Endometrium (tissue), 2 donors: ENCODE measurements around the gene RFX2.

Source experiments
- FAIRE-seq: peaks from 2 replicates; lab custom pipeline; 2012; peaks lifted over from hg19 to GRCh38; lab: Jason Lieb, UNC
- donor health status: control.
- donor health status: control.

RFX2 gene

DNA sequence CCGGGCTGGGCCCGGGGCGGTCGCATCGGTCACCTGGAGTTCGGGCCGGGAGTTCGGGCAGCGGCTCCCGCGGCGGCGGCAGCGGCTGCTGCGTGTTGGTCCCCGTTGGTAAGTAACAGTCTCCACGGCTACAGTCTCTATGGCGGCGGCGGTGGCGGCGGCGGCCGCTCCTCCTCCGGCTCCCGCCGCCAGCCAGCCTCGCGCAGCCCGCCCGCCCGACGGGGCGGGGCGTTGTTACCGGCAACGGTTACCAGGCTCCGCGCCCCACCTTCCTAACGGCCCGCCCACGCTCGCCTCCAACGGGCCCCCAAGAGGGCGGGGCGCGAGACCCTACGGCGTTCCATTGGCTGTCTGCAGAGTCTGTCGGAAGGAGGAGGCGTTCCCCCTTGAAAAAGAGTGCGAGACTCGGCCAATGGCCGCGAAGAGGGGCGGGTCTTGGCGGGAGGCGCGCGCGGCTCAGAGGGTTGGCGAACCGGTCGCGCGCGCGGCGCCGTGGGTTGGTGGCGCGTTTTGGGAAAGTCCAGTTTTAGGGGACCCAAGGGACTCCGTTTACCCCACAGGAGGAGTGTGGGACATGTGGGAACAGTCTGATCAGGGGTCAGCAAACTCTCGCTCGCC, at the start of gene RFX2:
RFX2 (minus strand) TSS at position 141 of the 618 bp plus-strand sequence. CDS start 63,004 bp downstream, outside the sequence.
- FAIRE-seq = peak; percentile 93

DNA sequence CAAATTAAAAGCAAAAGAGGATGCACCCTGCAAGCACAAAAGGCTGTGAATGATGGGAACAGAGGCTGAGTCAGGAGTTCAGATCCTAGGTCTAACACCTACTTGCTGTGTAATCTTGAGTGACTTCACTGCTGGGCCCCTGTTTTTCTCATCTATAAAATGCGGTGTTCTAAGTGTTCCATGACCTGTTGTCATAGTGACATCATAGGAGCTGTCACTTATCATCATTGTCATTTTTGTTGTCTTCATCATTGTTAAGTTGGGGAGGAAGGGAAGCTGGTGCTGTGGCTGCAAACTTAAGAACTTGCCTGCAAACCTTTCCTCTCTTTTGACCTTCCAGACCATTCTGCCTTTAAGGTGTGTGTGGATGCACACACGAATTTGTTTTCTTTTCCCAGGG, 45.7 kb upstream of the RFX2 start:
- no peak for FAIRE-seq

DNA sequence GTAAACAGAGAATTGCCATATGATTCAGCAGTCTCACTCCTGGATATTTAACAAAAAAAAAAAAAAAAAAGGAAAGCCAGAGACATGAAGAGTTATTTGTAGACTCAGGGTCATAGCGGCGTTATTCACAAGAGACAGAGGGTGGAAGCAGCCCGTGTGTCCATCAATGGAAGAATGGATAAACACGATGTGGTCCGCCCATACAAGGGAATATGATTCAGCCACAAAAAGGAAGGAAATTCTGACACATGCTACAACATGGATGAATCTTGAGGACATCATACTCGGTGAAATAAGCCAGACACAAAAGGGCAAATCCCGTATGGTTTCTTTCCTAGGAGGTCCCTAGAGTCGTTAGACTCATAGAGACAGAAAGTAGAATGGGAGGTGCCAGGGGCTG, 40.0 kb upstream of the RFX2 start:
- FAIRE-seq = no peak

DNA sequence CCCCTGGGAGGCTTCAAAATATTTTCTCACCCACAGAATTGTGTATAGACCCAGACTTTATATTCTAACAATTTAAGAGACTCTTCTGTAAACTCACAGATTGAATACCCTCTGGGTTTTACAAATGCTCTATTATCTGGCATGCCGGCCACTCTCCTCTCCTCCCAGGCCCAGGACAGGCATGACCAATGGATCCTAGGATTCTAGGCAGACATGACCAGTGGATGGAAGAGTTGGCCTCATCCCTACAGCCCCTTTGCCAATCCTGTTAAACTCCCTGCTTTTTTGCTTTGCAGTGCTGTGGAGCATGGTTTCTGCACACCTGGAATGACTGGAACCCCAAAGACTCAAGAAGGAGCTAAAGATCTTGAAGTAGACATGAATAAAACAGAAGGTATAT, 30.9 kb upstream of the RFX2 start:
- no peak for FAIRE-seq

DNA sequence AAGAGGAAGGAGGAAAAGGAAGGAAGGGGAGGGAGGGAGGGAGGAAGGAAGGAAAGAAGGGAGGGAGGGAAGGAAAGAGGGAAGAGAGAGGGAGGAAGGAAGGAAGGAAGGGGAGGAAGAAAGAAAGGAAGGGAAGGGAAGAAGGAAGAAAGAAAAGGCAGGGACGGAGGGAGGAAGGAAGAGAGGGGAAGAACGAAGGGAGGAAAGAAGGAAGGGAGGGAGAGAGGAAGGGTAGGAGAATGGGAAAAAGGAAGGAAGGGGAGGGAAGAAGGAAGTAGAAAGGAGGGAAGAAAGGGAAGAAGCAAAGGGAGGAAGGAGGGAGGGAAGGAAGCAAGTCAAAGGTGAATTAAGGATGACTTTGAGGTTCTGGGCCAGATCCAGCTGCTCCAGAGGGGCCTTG, 28.2 kb upstream of the RFX2 start:
- FAIRE-seq = no peak

DNA sequence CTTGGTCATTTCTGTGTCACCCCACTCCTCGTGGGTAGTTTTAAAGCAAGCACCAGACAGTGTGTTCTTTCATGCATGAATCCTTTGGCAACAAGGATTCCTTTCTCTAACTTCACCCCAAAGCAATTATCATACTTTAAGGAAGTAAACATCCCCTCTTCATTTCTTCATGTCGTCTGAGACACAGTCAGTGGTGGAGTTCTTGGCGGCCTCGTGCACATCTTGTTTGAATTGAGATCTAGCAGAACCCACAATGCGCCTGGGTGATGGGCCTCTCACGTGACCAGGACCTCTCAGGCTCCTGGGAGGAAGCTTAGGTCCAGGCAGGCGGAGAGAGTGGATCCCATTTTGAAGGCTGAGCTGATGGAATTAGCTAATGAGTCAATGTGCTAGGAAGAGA, 27.8 kb upstream of the RFX2 start:
- FAIRE-seq = no peak

DNA sequence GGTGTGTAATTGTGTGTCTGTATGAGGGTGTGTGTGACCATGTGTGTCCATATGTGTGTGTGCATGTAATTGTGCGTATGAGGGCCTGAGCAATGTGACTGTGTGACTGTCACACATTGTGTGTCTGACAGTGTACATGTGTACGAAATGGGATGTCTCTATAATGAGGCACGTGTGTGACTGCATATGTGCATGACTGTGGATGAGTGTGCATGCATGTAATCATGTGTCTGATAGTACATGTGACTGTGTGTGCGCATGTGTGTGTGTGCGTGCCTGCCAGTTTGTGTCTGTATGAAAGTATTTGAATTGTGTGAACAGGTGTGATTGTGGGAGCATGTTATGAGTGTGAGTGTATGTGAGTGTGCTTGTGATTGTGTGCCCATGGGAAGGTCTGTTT, 22.9 kb upstream of the RFX2 start:
- no peak for FAIRE-seq

DNA sequence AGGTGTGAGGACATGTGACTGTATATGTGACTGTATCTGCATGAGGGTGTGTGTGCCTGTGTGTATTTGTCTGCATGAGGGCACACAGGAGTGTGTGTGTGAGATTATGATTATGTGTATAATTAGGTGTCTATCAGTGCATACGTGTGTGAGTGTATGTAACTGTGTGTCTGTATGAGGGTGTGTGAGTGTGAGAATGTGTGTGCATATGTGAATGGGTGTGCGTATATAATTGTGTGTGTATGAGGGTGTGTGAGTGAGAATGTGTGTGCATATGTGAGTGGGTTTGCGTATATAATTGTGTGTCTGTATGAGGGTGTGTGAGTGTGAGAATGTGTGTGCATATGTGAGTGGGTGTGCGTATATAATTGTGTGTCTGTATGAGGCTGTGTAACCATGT, 22.2 kb upstream of the RFX2 start:
- FAIRE-seq = no peak

DNA sequence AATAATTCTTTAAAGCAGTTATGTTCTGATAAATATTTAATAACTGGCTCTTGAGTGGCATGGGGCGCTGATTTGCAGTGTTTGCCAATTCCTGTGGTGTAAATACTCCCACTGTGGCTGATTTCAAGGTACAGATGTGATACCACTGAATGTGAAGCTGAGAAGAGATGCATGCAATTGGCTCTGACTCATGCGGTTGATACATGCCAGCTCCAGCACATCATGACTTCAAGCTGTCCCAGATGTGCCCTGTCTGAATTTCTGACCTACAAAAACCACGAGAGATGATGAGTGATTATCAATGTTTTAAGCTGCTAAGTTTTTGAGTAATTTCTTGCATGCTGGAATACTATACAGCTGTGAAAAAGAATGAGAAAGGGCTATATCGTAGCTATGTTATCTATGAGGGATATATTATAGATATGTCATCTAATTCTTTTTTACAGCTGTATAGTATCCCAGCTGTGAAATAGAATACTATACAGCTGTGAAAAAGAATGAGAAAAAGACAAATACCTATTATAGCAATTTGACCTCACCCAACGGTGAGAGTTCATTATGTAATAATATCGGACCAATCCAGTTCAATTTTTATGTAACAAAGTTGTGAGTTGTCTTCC, 17.5 kb upstream of the RFX2 start:
- FAIRE-seq = no peak

DNA sequence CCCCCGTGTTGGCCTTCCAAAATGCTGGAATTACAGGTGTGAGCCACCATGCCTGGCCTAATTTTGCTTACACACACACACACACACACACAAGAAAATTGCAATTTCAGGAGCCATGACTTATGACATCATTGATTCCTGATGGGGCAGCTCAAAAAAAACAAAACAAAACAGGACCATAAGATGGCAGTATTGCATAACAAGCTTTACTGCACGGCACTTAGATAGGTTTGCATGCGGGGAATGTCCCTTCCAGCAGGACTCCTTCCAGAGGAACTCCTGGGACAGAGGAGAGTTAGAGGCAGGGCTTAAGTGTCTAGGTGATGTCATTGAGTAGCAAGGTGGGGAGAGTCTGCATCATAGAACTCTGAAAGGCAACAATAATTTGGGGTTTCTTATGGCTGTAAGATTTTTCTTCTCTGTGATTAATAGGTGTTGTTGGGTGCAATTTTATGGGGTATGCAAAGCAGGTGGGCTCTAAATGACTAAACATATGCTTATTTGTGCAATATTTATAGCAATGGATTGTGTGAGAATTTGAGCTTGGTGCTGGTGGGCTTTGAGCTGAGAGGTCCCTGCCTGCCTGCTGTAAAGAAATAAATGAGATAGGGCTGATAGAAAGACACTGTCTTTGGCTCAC, 16.2 kb upstream of the RFX2 start:
- no peak for FAIRE-seq

DNA sequence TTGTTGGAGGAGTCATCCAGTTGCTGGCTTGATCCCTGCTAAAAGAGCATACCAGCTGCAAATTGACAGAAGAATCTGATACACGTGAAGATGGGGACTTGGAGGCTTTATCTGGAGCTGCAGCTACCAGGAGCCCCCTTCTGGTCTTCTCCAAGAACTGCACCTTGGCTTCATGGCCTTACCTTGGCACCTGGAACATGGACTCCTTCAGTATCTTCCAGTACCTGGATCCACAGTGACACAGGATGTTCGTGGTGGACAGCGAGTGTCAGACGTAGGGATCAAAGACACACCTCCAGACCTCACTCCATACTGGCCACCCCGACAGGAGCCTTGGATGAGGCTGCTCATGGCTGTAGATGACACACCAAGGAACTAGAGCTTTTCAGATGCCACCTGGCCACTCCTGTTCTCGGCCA, 15.3 kb upstream of the RFX2 start:
- no peak for FAIRE-seq

DNA sequence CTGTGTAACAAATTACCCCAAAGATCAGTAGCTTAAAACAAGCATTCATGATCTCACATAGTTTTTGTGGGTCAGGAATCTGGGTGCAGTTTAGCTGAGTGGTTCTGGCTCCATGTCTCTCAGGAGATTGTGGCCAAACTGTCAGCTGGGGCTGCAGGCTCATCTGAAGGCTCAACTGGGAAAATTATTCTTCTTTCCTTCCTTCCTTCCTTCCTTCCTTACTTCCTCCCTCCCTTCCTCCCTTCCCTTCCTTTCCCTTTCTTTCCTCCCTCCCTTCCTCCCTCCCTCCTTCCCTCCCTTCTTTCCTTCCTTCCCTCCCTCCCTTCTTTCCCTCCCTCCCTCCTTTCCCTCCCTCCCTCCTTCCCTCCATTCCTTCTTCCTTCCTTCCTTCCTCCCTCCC, 8.7 kb upstream of the RFX2 start:
- FAIRE-seq = no peak

DNA sequence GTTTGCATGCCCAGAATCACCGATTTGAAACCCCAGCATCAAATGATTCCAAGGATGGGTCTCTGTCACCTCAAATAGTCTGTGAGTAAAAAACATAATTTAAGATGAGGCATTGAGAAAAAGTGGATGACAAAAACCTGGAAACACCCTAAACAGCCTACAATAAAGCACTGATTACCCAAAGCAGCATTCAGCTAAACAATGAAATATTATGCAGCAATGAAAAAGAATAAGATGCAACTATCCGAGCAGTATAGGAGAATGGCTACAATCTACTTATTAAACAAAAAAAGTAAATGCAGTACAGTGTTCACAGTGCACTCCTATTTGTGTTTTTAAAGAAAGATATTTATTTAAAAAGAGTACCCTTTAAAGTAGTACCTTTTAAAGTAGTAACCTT, 7.7 kb upstream of the RFX2 start:
- FAIRE-seq = no peak

DNA sequence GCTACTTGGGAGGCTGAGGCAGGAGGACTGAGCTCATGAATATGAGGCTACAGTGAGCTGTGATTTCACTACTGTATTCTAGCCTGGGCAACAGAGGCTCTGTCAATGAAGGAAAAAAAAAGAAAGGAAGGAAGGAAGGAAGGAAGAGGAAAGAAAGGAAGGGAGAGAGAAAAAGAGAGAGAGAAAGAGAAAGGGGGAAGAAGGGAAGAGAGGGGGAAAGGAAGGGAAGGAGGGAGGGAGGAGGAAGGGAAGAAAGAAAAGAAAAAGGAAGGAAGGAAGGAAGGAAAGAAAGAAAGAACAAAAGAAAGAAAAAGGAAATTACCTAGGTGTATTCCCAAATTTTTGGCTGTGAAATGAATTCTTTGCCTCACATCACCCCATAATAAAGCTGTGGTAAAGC, 7.2 kb upstream of the RFX2 start:
- no peak for FAIRE-seq

DNA sequence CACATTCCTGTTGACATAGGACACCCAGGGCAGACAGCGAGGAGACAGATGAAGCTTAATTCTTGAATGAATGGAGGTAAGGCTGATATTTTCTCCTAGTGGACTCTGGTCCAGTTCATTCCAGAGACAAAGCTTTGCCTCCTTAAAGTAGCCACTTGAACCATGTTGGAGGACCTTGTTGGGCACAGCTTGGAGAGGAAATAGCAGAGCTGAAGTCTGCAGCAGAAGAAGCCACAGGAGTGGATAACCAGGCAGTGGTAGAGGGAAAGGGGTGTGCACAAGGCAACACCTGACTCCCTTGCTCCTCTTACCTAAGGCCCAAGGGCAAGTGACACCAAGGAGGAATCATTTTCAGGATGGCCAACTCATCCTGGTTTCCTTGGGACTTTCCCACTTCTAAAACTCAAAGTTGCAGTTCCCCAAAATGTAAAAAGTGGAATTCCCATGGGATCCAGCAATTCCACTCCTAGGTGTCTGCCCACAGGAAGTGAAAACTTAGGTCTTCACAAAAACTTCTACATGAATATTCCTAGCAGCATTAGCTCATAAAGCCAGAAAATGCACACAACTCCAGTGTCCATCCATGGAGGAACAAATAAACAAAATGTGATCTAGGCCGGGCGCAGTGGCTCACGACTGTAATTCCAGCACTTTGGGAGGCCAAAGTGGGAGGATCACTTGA, 6.6 kb upstream of the RFX2 start:
- FAIRE-seq = no peak

DNA sequence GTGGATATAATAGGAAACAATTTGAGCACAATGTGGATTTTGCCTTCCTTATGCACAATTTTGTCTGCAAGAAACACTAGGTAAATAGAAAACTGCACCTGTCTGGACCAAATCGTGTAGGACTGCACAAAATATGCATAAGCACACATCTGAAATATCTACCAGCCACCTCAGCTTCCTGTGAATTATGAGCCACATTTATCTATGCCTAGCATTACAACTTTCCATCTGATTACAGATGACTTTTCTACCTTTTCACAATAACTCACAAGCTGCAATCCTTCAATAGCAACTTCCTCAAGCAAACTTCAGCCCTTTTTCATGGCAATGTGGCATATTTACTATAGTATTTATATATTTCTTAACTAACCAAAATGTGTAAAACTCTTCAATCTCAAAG, 5.7 kb upstream of the RFX2 start:
- no peak for FAIRE-seq

DNA sequence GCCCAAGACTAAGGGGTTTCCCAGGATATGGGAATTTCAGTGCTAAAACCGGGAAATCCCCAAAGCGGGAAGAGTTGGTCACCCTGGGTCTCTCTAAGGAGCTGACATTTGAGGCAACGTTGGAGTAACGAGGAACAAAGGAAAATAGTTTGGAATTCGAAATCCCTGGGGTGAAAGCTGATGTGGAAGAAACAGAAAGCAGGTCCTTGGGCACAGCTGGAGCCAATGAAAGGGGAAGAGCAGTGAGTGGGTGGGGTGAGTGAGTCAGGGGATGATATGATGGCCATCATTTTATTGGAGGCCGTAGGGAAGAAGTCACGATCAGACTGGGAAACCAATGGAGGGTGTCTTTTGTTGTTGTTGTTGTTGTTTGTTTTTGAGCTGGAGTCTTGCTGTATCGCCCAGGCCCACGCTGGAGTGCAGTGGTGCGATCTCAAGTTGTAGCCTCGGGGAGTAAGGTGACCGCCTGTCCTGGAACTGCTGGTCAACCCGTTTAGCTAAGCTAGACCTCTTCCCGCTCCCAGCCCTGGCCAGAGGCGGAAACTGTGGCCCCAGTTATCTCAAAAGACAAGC, 3.4 kb upstream of the RFX2 start:
- FAIRE-seq = no peak

DNA sequence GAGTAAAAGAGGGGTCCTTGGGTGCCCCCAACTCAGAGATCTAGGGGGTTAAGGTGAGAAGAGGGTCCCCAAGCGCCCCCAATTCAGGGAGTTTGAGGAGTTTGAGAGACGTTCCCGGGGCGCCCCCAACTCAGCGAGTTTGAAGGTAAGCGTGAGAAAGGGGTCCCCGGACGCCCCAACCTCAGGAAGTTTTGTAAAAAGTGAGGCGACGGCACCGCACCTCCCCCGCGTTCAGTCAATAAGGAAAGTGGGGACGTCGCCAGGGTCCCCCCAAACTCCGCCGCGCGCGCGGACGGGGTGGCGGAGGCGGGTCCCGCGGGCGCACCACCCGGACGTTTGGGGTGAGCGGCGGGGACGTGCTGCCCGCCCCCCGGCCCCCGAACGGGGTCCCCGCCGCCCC, 353 bp downstream of the RFX2 start:
- no peak for FAIRE-seq

DNA sequence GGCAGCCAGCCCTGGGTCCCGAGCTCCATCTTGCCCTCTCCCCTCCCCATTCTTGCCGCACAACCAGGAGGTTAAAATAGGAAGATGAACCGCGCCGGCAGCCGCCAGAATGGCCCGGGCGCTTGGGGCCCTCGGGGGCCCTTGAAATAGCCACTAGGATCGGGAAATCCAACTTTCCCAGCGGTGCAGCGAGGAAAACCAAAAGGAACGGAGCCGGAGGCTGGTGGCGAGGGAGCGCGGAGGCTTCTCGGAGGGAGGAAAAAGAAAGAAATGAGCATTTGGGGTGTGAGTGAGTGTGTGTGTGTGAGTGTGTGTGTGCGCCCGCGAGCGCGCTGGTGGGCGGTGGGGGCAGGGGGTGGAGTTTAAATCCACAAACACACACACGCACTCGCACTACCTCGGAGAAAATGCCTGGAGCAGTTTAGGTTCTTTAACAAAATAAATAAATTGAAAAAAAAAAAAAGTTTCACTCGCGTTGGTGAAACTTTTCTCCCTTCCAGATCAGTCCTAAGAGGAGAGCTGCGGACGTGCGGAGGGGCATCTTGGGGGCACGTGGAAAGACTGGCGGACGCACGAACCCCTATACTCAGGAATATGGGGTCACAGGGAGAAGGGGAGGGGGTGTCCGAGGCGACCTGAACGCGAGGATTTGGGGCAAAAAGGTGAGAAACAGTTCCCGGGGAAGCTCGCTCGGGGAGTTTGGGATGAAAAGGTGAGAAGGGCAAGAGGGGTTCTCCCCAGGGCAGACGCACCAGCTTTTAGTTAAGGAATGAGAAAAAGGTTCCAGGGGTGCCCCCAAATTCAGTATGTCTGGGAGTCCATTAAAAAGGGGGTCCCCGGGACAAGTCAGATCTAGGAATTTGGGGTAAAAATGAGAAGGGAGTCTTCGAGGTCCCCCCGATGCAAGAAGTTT, 1.3 kb downstream of the RFX2 start:
- FAIRE-seq = no peak

DNA sequence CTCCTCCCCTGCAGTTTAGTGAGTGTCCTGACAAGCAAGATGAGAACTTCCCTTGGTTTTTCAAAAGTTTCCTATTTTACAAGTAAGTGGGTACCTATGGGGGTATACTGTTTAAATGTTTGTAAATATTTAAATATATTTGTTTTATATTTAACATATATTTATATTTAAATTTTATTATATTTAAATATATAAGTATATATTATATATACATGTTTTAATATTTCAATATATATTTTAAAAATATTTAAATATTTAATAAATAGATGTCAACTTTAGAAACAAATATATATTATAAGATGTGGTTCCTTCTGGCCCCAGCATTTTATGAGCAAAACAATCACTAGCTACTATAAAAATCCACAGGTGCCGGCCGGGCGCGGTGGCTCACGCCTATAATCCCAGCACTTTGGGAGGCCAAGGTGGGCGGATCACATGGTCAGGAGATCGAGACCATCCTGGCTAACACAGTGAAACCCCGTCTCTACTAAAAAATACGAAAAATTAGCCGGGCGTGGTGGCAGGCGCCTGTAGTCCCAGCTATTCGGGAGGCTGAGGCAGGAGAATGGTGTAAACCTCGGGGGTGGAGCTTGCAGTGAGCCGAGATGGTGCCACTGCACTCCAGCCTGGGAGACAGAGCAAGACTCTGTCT, 3.5 kb downstream of the RFX2 start:
- peak; percentile 41 for FAIRE-seq

DNA sequence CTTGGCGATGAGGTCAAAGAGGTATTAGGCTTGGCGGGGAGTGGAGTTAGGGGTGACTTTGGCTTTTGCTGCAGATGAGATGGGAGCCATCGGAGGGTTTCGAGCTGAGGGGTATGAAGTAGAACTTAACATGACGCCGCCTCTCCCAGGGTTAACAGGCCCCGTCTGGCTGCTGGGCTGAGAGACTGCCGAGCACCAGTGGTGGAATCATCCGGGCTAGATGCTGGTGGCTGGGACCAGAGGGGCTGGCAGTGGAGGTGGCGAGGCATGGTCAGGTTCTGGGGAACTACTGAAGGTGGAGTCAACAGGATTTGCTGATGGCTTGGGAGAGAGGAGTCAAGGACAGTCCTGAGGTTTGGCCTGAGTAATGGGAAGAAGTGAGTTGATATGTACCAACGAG, 4.9 kb downstream of the RFX2 start:
- FAIRE-seq = no peak
